ENCODE measurements around the gene PDE4A. TPM values are rescaled to one million over a fixed set of nuclear protein-coding genes. Genes with fewer than 3 reads are reported as not detected.

The PDE4A gene
- total and polyA plus RNA-seq, 2 of the 13 experiments (the other 11 are each of a cell fraction or from before 2014, with no cell fraction given), result 1.1 to 4.1 TPM

DNA sequence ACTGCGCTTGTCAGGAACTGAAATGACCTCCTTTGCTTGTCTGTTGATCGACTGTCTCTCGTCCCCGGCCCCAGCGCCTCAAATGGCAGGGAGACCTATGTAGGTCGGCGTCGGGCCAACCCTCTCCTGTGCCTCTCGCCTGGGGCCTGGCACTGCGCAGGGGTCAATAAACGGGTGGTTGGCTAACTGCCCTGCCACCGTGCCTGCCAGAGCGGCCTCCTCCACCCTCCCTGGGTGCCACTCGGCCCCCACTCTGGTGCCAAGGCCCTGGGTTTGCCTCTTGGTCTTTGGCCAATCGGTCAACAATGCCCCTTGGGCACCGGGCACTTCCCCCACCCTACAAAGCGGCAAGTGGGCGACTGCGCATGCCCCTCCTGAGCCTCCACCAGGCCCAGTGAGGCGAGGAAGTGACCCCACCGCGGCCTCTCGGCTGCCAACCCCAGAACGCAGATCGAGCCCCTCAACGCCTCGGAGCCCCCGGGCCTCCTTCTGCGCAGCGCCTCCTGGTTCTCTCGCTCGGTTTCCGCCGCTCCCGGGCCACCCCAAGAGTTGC lies 81.7 kb downstream of the PDE4A start (continued):
- TF ChIP-seq HOXA3 (CRISPR knock-in tag; IDR thresholded peaks at IDR 0.05) (no peak), ZNF598 (CRISPR knock-in tag; IDR thresholded peaks at IDR 0.05; ENCODE audit: borderline replicate concordance) (no peak; the same call in 1 of the 2 replicates), REPIN1 (CRISPR knock-in tag; IDR thresholded peaks at IDR 0.05; ENCODE audit: borderline replicate concordance, low read depth) (no peak), FOXM1 (CRISPR knock-in tag; IDR thresholded peaks at IDR 0.05) (no peak), MIER2 (CRISPR knock-in tag; IDR thresholded peaks at IDR 0.05) (no peak), MEF2D (CRISPR knock-in tag; IDR thresholded peaks at IDR 0.05) (peak; percentile 20; the same call in 1 of the 2 replicates), GZF1 (CRISPR knock-in tag; IDR thresholded peaks at IDR 0.05) (no peak), ZNF546 (CRISPR knock-in tag; conservative IDR thresholded peaks at IDR 0.05) (no peak), POLR2AphosphoS5 (IDR thresholded peaks at IDR 0.05; ENCODE audit: low read depth, low read length) (peak; percentile 20; the same call in 1 of the 2 replicates), SRSF1 (optimal IDR thresholded peaks at IDR 0.05; ENCODE audit: low read depth, low read length) (no peak), KLF15 (CRISPR knock-in tag; IDR thresholded peaks at IDR 0.05; ENCODE audit: borderline replicate concordance) (no peak), SPEN (CRISPR knock-in tag; IDR thresholded peaks at IDR 0.05; ENCODE audit: low read depth) (no peak)
- TF ChIP-seq, protein P1, sequence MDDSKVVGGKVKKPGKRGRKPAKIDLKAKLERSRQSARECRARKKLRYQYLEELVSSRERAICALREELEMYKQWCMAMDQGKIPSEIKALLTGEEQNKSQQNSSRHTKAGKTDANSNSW (CRISPR knock-in tag; IDR thresholded peaks at IDR 0.05; ENCODE audit: borderline replicate concordance), result no peak
- TF ChIP-seq, protein P2, sequence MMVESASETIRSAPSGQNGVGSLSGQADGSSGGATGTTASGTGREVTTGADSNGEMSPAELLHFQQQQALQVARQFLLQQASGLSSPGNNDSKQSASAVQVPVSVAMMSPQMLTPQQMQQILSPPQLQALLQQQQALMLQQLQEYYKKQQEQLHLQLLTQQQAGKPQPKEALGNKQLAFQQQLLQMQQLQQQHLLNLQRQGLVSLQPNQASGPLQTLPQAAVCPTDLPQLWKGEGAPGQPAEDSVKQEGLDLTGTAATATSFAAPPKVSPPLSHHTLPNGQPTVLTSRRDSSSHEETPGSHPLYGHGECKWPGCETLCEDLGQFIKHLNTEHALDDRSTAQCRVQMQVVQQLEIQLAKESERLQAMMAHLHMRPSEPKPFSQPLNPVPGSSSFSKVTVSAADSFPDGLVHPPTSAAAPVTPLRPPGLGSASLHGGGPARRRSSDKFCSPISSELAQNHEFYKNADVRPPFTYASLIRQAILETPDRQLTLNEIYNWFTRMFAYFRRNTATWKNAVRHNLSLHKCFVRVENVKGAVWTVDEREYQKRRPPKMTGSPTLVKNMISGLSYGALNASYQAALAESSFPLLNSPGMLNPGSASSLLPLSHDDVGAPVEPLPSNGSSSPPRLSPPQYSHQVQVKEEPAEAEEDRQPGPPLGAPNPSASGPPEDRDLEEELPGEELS (CRISPR knock-in tag; IDR thresholded peaks at IDR 0.05), result no peak
- TF ChIP-seq, protein P3, sequence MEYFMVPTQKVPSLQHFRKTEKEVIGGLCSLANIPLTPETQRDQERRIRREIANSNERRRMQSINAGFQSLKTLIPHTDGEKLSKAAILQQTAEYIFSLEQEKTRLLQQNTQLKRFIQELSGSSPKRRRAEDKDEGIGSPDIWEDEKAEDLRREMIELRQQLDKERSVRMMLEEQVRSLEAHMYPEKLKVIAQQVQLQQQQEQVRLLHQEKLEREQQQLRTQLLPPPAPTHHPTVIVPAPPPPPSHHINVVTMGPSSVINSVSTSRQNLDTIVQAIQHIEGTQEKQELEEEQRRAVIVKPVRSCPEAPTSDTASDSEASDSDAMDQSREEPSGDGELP (IDR thresholded peaks at IDR 0.05; ENCODE audit: borderline replicate concordance, low read depth), result no peak
